Measurements from ENCODE around the gene CDK14. TPM values are rescaled to one million over a fixed set of nuclear protein-coding genes. Genes with fewer than 3 reads are reported as not detected.

CDK14 gene
- polyA plus RNA-seq, 3 donors: 1.7 to 2.5 (median 2.1) TPM

DNA sequence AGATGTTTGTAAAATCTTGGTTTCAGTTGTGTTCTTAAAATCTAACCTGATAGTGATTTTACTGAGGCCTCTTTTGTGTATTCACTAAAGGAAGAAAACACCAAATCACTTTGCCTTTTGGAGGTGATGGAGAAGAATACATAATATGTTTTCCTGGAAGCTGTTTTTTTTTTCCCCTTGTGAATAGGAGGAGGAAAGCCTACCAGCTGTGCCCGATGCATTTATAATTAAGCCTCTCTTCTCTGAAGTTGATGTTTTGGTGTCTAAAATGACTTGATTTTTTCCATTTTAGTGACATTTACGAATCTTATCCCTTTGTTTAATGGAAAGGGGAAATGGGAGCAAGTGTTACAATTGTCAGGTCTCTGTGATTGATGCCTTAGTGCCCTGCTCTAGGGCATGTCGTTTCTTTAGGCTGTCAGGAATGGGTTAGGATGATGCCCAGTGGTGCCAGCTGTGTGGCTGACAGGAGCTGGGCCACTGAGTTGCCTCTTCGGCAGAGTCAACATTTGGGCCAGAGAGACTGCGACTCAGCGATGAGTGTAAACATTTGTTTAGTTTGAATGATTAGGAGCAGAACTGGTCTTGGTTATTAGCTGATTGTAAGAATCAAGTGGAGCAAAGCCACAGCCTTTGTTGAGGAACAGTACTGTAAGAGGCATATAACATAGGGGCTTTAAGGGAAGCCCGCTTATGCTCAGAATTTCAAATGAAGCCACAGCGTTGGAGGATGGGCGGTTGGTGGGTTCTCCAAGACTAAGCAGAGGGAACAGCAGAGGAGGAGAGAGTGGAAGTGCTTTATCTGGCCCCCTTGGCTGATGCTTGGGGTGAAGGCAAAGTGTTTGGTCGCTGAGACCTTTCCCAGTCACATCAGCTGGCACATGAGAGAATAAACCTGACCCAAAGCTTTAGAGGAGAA, 81.6 kb downstream of the CDK14 start:
- Mint-ChIP-seq H3K4me1 (peaks cover 2% of the 10 kb centered on the region), H3K4me3 (no peak overlapping the region), H3K36me3 (no peaks in the 10 kb centered on the region), H3K27me3 (ENCODE audit: low read depth in 3 of 3) (no peaks in the 10 kb centered on the region), H3K9me3 (no peaks in the 10 kb centered on the region), H3K27ac (no peak overlapping the region)
- intact Hi-C loops (cut with micrococcal nuclease): no loop called here
- 79% methylated on average over 8 of the region's 10 CpGs for WGBS (ENCODE audit: insufficient coverage)
- H4K20me1 ChIP-seq (ENCODE audit: insufficient read depth, low read length): no peaks in the 10 kb centered on the region
- H3K27ac ChIP-seq (ENCODE audit: low read depth in 1 of 2, low read length in 2 of 2): no peak overlapping the region
- no peaks in the 10 kb centered on the region for H3K36me3 ChIP-seq (replicated peaks in 1 of 2; ENCODE audit: control insufficient read depth in 1 of 2, insufficient read depth in 2 of 2, low read length in 2 of 2)
- no peaks in the 10 kb centered on the region for H3K4me1 ChIP-seq (ENCODE audit: control insufficient read depth in 1 of 2, insufficient read depth in 2 of 2, low read length in 2 of 2)
- TF ChIP-seq CTCF (IDR thresholded peaks at IDR 0.05): no peak
- no peak for DNase-seq
- no peak overlapping the region for H3K4me2 ChIP-seq (replicated peaks; ENCODE audit: extremely low read depth, low read length, poor library complexity, severe bottlenecking)
- H3K9me3 ChIP-seq (replicated peaks in 1 of 2; ENCODE audit: control insufficient read depth in 1 of 2, insufficient read depth in 1 of 2, low read length in 2 of 2): no peaks in the 10 kb centered on the region
- no peak overlapping the region for H2AFZ ChIP-seq (ENCODE audit: insufficient read depth, low read depth, low read length, poor library complexity, severe bottlenecking)
- no peaks in the 10 kb centered on the region for H3K27me3 ChIP-seq (ENCODE audit: control insufficient read depth in 2 of 2, insufficient read depth in 2 of 2, low read length in 2 of 2)
- H3K79me2 ChIP-seq (ENCODE audit: insufficient read depth, low read length): peaks cover 4% of the 10 kb centered on the region
- H3K9ac ChIP-seq (ENCODE audit: insufficient read depth, low read length, poor library complexity, severe bottlenecking): no peak overlapping the region
- no peak overlapping the region for H3K4me3 ChIP-seq (replicated peaks in 1 of 3; ENCODE audit: low read depth in 2 of 3, low read length in 3 of 3)

DNA sequence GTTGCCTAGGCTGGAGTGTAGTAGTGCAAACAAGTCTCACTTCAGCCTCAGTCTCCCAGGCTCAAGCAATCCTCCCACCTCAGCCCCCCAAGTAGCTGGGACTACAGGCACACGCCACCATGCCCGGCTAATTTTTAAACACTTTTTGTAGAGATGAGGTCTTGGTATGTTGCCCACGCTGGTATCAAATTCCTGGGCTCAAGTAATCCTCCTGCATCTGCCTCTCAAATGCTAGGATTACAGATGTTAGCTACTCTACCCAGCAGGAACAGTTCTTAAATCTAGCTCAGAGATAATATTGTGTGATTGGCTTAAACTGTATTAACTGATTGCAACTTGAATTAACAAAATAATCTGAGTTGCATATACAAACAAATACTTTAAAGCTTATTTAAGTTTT, 82.9 kb downstream of the CDK14 start:
- H4K20me1 ChIP-seq (ENCODE audit: insufficient read depth, low read length): no peaks in the 10 kb centered on the region
- intact Hi-C loops (cut with micrococcal nuclease): no loop called here
- no peak overlapping the region for H3K27ac Mint-ChIP-seq
- no peak overlapping the region for H3K9ac ChIP-seq (ENCODE audit: insufficient read depth, low read length, poor library complexity, severe bottlenecking)
- no peak overlapping the region for H2AFZ ChIP-seq (ENCODE audit: insufficient read depth, low read depth, low read length, poor library complexity, severe bottlenecking)
- TF ChIP-seq CTCF (IDR thresholded peaks at IDR 0.05): no peak
- DNase-seq: no peak
- no peaks in the 10 kb centered on the region for H3K36me3 Mint-ChIP-seq
- H3K4me1 ChIP-seq (ENCODE audit: control insufficient read depth in 1 of 2, insufficient read depth in 2 of 2, low read length in 2 of 2): no peaks in the 10 kb centered on the region
- H3K4me1 Mint-ChIP-seq: peaks cover 2% of the 10 kb centered on the region
- H3K9me3 ChIP-seq (replicated peaks in 1 of 2; ENCODE audit: control insufficient read depth in 1 of 2, insufficient read depth in 1 of 2, low read length in 2 of 2): no peaks in the 10 kb centered on the region
- H3K27me3 ChIP-seq (ENCODE audit: control insufficient read depth in 2 of 2, insufficient read depth in 2 of 2, low read length in 2 of 2): no peaks in the 10 kb centered on the region
- H3K27ac ChIP-seq (ENCODE audit: low read depth in 1 of 2, low read length in 2 of 2): no peak overlapping the region
- H3K4me3 Mint-ChIP-seq: no peak overlapping the region
- no peaks in the 10 kb centered on the region for H3K9me3 Mint-ChIP-seq
- no peak overlapping the region for H3K4me2 ChIP-seq (replicated peaks; ENCODE audit: extremely low read depth, low read length, poor library complexity, severe bottlenecking)
- no peaks in the 10 kb centered on the region for H3K79me2 ChIP-seq (ENCODE audit: insufficient read depth, low read length)
- WGBS (ENCODE audit: insufficient coverage): no CpG with 5 or more reads among the region's 3 CpGs
- no peak overlapping the region for H3K4me3 ChIP-seq (replicated peaks in 1 of 3; ENCODE audit: low read depth in 2 of 3, low read length in 3 of 3)
- H3K36me3 ChIP-seq (replicated peaks in 1 of 2; ENCODE audit: control insufficient read depth in 1 of 2, insufficient read depth in 2 of 2, low read length in 2 of 2): no peaks in the 10 kb centered on the region
- no peaks in the 10 kb centered on the region for H3K27me3 Mint-ChIP-seq (ENCODE audit: low read depth in 3 of 3)
